Measurements from ENCODE around the gene TSPYL4.

- TF ChIP-seq POLR2AphosphoS5 (IDR thresholded peaks at IDR 0.05; ENCODE audit: low read depth, low read length) (no peak), REST (IDR thresholded peaks at IDR 0.05; ENCODE audit: insufficient read depth in 1 of 2, low read depth in 2 of 2, low read length in 2 of 2) (no peak)
Measured at GRCh38 chr6:116248577-116248976, 5.3 kb downstream of the TSPYL4 start.

Measured in PFSK-1 (cell line).